Fibroblast of pulmonary artery (primary cell): ENCODE measurements around the gene TACSTD2.
"Not testable (repeated sequence)": the region's sequence is repeated elsewhere in the genome, so short reads cannot be mapped to it uniquely, and the experiment has no call there.

Experiments used
- DNase-seq: peaks from one replicate; pipeline ENCODE4 v3.0.0-alpha.2; 2010; ENCODE audit warnings: low read depth
- H3K4me3 ChIP-seq: replicated peaks from 2 replicates; pipeline ENCODE4 v1.5.1; 2011; ENCODE audit warnings: low read depth, mild to moderate bottlenecking, control low read depth, low read length, moderate library complexity
- CTCF ChIP-seq: IDR thresholded peaks from 2 replicates; pipeline ENCODE4 v1.5.1; 2011; ENCODE audit warnings: mild to moderate bottlenecking, control low read depth, low read length, inconsistent platforms; ENCODE audit errors: missing control alignments

TACSTD2 gene

GRCh38 chr1:58548371-58548770 lies 28.7 kb downstream of the TACSTD2 start:
- no peak for TF ChIP-seq CTCF
- peak; percentile 33 for DNase-seq
- H3K4me3 ChIP-seq: no peak overlapping the region

DNA sequence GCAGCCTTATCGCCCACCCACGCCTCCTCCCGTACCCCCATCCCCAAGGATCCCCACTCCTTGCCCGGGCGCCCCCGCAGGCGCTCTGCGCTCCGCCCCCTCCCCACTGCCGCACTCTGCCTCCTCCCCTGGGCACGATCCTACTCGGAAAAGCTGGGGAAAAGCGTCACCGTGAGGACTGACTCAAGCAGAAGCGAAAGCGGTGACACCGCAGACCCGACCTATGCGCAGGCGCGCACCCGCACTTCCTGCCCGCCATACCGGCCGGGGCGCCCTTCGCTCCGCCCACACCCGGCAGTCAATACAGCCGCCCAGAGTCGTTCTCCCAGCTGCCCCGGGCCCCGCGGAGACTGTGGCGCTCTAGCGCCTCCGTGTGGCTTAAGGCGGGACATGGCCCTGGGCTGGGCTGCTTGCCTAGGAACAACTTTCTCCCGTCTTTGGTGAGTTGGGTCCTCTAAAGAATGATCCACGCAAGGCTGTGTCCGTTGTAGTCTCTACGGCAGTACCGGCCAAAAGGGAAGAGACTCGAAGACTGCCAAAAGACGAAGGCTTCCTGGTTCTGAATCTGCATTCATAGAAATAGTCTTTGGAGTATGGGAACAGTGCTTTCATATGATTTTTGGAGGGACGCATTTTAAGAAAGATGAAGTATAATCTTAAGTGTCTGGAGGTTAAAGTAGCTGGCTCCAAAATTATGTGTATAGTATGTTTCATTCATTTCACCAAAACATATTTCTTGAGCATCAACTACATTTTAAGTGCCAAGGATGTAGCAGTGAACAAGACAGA lies 30.3 kb downstream of the TACSTD2 start, which contains the start of gene OMA1:
Gene OMA1 (minus strand): TSS at position 207 of the 789 bp plus-strand sequence. CDS start 7,432 bp downstream, outside the sequence.
- peak within 1 kb of the TSS; percentile 81 for H3K4me3 ChIP-seq
- DNase-seq: peak; percentile 98

DNA sequence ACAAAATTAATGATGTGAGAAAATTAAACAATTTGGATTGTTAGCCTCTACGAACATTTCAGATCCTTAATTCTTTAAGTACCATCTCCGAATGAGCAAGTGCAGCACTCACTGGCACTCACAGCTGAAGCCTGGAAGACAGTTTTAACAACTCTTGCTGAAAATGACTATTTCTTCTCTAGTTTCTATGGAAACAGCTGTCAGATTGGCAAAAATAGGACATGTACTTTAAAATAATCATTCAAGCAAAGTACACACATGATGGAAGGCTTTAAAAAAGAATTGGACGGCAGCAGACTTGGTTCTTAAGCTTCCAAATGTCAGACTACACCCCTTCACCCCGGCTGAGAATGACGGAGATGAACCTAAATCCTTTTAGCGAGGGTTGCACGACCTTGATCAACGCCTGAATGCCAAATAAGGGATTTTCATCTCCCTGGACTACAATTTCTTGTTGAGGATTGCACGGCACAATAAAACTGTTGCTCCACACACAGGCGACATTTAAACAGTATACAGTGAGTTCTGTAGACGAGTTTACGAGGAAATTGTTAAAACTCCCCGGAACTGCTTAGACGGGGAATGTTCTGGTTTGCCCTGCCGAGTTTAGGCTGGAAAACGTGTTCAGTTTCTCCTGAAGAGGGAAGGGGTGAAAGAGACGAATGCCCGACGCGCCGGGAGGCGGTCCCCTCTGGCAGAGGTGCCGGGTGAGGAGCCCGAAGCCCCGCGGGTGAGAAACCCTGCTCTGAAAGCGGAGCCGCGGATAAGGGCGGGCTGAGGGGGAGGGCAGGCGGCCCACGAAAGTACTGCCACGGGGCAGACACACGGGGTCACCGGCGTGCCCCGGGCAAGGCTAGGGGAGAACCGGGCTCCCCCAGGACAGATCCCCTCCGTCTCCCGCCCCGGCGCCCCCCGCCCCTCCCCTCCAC lies 31.2 kb downstream of the TACSTD2 start:
- peak; percentile 85 for DNase-seq
- TF ChIP-seq CTCF: no peak
- peak overlapping the region; percentile 81 for H3K4me3 ChIP-seq

More for the DNA sequence above, 30.3 kb downstream of the TACSTD2 start, which contains the start of gene OMA1:
- peak; percentile 96 for TF ChIP-seq CTCF

DNA sequence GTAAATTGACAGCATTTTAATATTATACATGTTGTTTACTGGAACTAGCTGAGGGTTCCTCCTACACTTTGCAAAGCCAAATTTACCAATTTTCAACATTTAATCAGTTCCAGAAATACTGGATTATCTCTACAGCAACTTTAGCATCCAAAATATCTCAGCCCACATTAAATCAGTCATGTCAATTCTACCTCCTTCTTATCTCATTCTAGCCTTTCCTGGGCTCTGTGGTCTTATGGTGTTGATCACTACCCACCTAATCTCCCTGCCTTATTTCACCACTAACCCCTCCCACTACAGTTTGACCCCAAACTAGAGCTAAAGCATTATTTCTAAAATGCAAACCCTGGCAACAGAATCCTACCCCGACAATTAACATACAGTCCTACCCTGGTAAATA lies 33.8 kb downstream of the TACSTD2 start:
- no peak for DNase-seq
- H3K4me3 ChIP-seq: no peak overlapping the region
- TF ChIP-seq CTCF: no peak

DNA sequence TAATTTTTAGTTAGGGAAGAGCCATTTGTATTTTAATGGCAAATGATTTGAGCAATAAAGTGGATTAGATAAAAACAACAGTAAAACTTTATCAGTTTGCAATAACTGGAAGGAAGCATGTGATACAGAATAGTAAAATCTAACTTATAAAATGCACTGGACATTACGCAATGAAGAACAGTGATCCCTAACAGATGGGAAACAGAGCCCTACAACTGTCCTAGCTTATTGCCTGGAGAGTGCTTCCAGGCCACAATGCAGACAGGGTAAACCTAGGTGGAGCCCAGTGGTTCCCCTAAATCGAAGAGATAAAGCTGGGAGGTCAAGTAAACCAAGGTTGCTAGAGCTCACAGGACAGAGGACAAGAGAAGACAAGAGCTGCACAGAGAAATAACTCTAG lies 37.5 kb downstream of the TACSTD2 start:
- TF ChIP-seq CTCF: no peak
- H3K4me3 ChIP-seq: no peak overlapping the region
- DNase-seq: peak; percentile 44

DNA sequence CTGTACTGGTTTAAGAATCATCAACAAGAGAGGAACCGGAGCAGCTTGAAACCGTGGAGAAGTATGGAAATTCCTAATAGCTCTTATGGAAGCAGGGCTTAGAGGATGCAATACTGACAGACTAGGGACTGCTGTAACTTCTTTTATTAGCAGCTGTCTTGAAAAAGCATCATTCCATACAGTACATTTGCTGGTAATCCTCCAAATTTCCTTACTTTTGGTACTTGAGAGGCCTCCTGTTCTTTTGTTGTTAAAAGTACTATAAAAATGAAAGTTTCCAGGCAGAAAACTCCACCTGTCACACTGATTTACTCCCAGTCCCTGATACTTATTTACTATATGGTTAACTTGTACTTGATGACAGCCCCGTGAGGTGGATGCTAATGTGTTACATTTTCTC lies 38.2 kb downstream of the TACSTD2 start:
- DNase-seq: no peak
- TF ChIP-seq CTCF: no peak
- H3K4me3 ChIP-seq: no peak overlapping the region

- DNase-seq, H3K4me3 ChIP-seq: not testable (repeated sequence)
These were observed 45.2 kb downstream of the TACSTD2 start for GRCh38 chr1:58531842-58532241.
